Measurements from ENCODE around the gene TSPAN17. TPM values are rescaled to one million over a fixed set of nuclear protein-coding genes. Genes with fewer than 3 reads are reported as not detected.

Gene TSPAN17
- total and polyA plus RNA-seq, 2 donors (not counting 1 experiment from before 2014, with no cell fraction given): 34.8 to 35.2 TPM

DNA sequence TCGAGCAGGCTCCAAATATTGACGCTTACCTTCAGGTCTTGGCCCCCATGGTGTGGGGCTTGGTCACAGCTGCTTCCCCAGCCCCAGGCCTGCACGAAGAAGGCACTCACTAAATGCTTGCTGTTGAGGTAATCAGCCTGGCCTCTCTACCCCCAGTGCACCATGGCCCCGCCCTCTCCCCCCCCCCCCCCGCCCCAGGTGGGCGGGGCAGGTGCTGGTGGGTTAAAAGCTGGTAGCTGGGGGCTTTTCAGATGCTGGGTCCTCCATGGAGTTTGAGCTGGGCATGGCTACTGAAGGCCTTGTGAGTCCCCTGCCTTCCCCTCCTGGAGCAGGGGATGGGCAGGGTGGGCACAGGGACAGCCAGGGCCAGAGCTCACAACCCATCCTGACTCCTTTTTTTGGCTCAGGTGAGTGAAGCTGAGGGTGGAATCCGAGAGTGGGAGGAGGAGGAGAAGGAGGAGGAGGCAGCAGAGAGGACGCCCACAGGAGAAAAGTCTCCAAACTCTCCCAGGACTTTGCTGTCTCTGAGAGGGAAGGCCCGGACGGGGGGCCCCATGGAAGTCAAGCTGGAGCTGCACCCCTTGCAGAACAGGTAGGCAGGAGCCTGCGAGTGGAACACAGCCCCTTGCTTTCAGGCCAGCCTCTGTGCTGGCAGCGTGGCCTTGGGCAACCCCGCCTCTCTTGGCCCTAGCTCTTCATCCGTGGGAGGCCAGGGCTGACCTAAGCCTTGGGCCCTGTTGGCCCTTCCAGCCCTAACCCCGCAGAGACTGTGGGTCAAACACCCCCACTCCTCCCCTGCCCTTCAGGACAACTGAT, 4.4 kb upstream of the TSPAN17 start:
- Histone ChIP-seq H3K9me3 (ENCODE audit: control insufficient read depth, insufficient read depth, low read depth, low read length) (no peaks in the 10 kb centered on the region), H3K4me2 (ENCODE audit: extremely low read depth, insufficient read depth, low read length) (no peak overlapping the region), H3K79me2 (ENCODE audit: control insufficient read depth, insufficient read depth, low read length) (peaks cover under 1% of the 10 kb centered on the region), H3K36me3 (ENCODE audit: control insufficient read depth, insufficient read depth, low read length) (no peaks in the 10 kb centered on the region), H3K9ac (ENCODE audit: insufficient read depth, low read length) (no peak overlapping the region), H4K20me1 (ENCODE audit: control insufficient read depth, extremely low read depth, insufficient read depth, low read length) (no peaks in the 10 kb centered on the region), H3K4me1 (ENCODE audit: control insufficient read depth, extremely low read depth, insufficient read depth, low read length) (peaks cover 4% of the 10 kb centered on the region), H2AFZ (ENCODE audit: low read length) (no peak overlapping the region), H3K4me3 (replicated peaks in 1 of 4; ENCODE audit: control extremely low read depth in 1 of 4, insufficient read depth in 1 of 4, low read depth in 3 of 4, low read length in 4 of 4) (no peak overlapping the region), H3K27ac (ENCODE audit: insufficient read depth, low read length) (no peak overlapping the region), H3K27me3 (ENCODE audit: control insufficient read depth, insufficient read depth, low read length) (no peaks in the 10 kb centered on the region)
- no peak for DNase-seq (ENCODE audit: low read depth in 2 of 2)
- TF ChIP-seq, protein P1, sequence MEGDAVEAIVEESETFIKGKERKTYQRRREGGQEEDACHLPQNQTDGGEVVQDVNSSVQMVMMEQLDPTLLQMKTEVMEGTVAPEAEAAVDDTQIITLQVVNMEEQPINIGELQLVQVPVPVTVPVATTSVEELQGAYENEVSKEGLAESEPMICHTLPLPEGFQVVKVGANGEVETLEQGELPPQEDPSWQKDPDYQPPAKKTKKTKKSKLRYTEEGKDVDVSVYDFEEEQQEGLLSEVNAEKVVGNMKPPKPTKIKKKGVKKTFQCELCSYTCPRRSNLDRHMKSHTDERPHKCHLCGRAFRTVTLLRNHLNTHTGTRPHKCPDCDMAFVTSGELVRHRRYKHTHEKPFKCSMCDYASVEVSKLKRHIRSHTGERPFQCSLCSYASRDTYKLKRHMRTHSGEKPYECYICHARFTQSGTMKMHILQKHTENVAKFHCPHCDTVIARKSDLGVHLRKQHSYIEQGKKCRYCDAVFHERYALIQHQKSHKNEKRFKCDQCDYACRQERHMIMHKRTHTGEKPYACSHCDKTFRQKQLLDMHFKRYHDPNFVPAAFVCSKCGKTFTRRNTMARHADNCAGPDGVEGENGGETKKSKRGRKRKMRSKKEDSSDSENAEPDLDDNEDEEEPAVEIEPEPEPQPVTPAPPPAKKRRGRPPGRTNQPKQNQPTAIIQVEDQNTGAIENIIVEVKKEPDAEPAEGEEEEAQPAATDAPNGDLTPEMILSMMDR (conservative IDR thresholded peaks at IDR 0.05 in 1 of 2, IDR thresholded peaks at IDR 0.05 in 1 of 2; ENCODE audit: low read depth in 1 of 2, low read length in 2 of 2): no peak
- no peak for TF ChIP-seq EZH2 (IDR thresholded peaks at IDR 0.05; ENCODE audit: low read length, missing control alignments)

DNA sequence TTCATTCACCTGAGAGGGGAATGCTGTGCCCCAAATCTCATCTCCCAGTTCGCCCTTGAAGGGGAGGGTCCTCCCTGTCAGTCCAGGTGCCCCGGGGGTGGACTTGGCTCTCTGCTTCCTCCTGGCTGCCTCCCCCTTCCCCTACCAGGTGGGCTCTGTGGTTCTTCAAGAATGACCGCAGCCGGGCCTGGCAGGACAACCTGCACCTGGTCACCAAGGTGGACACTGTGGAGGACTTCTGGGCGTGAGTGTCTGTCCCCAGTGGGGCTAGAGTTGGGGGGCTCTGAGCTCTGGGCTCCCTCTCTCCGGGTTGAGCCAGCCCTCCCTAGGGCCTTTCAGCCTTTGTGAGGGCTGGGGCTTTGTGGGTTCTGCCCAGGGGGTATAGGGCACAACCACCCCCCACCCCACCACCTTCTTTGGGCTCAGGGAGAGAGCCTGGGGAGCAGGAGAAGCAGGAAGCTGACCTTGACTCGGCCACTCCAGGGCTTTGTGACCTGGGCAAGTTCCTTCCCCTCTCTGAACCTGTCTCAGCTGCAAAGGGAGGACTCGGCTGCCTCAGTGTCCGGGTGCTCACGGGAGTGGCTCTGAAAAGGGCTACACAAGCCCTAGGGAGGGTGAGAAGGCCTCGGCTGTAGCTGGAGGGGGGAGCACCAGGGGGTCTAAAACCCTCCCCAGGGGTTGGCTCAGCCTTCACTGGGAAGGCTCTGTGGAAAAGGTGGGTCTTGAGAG, 3.6 kb upstream of the TSPAN17 start:
- Histone ChIP-seq H3K27ac (ENCODE audit: insufficient read depth, low read length) (no peak overlapping the region), H3K4me1 (ENCODE audit: control insufficient read depth, extremely low read depth, insufficient read depth, low read length) (peaks cover 11% of the 10 kb centered on the region), H3K4me3 (replicated peaks in 1 of 4; ENCODE audit: control extremely low read depth in 1 of 4, insufficient read depth in 1 of 4, low read depth in 3 of 4, low read length in 4 of 4) (no peak overlapping the region)

DNA sequence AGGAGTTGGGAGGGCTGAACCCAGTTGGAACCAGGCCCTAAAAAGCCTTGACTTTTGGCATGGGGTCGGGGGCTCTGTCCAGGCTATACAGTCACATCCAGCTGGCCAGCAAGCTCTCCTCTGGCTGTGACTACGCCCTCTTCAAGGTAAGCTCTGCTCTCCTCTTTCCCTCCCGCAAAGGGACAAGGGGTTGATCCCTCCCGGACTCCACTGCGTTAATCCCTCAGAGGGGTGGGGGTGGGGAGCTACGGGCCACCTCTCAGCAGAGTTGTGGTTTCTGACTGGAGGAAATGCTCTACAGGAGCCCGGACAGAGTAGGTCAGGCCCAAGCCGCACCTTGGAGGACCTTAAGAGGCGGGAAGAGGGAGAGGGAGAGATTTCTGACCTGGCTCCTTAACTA, 3.0 kb upstream of the TSPAN17 start:
- no peak overlapping the region for H3K9ac ChIP-seq (ENCODE audit: insufficient read depth, low read length)
- H2AFZ ChIP-seq (ENCODE audit: low read length): no peak overlapping the region
- peaks cover 11% of the 10 kb centered on the region for H3K4me1 ChIP-seq (ENCODE audit: control insufficient read depth, extremely low read depth, insufficient read depth, low read length)
- H3K36me3 ChIP-seq (ENCODE audit: control insufficient read depth, insufficient read depth, low read length): no peaks in the 10 kb centered on the region
- no peak for TF ChIP-seq EZH2 (IDR thresholded peaks at IDR 0.05; ENCODE audit: low read length, missing control alignments)
- TF ChIP-seq, protein P1 (conservative IDR thresholded peaks at IDR 0.05 in 1 of 2, IDR thresholded peaks at IDR 0.05 in 1 of 2; ENCODE audit: low read depth in 1 of 2, low read length in 2 of 2): no peak
- no peak overlapping the region for H3K4me2 ChIP-seq (ENCODE audit: extremely low read depth, insufficient read depth, low read length)
- no peaks in the 10 kb centered on the region for H3K27me3 ChIP-seq (ENCODE audit: control insufficient read depth, insufficient read depth, low read length)
- H3K27ac ChIP-seq (ENCODE audit: insufficient read depth, low read length): no peak overlapping the region
- no peaks in the 10 kb centered on the region for H4K20me1 ChIP-seq (ENCODE audit: control insufficient read depth, extremely low read depth, insufficient read depth, low read length)
- no peak overlapping the region for H3K4me3 ChIP-seq (replicated peaks in 1 of 4; ENCODE audit: control extremely low read depth in 1 of 4, insufficient read depth in 1 of 4, low read depth in 3 of 4, low read length in 4 of 4)
- DNase-seq (ENCODE audit: low read depth in 2 of 2): no peak
- H3K79me2 ChIP-seq (ENCODE audit: control insufficient read depth, insufficient read depth, low read length): peaks cover 9% of the 10 kb centered on the region
- H3K9me3 ChIP-seq (ENCODE audit: control insufficient read depth, insufficient read depth, low read depth, low read length): no peaks in the 10 kb centered on the region

More for the DNA sequence above, 3.6 kb upstream of the TSPAN17 start:
- Histone ChIP-seq H3K27me3 (ENCODE audit: control insufficient read depth, insufficient read depth, low read length) (no peaks in the 10 kb centered on the region), H3K4me2 (ENCODE audit: extremely low read depth, insufficient read depth, low read length) (no peak overlapping the region), H3K79me2 (ENCODE audit: control insufficient read depth, insufficient read depth, low read length) (peaks cover 7% of the 10 kb centered on the region), H2AFZ (ENCODE audit: low read length) (no peak overlapping the region), H3K36me3 (ENCODE audit: control insufficient read depth, insufficient read depth, low read length) (no peaks in the 10 kb centered on the region), H3K9ac (ENCODE audit: insufficient read depth, low read length) (no peak overlapping the region), H4K20me1 (ENCODE audit: control insufficient read depth, extremely low read depth, insufficient read depth, low read length) (no peaks in the 10 kb centered on the region), H3K9me3 (ENCODE audit: control insufficient read depth, insufficient read depth, low read depth, low read length) (no peaks in the 10 kb centered on the region)
- DNase-seq (ENCODE audit: low read depth in 2 of 2): no peak
- TF ChIP-seq EZH2 (IDR thresholded peaks at IDR 0.05; ENCODE audit: low read length, missing control alignments): no peak
- TF ChIP-seq, protein P1 (conservative IDR thresholded peaks at IDR 0.05 in 1 of 2, IDR thresholded peaks at IDR 0.05 in 1 of 2; ENCODE audit: low read depth in 1 of 2, low read length in 2 of 2): no peak

Measured in fibroblast of lung (primary cell).